GM19025 (cell line): Measurements from ENCODE around the gene DUOX1.

Source experiments
- ATAC-seq: cut with Tn5 transposase; IDR thresholded peaks from one replicate; pipeline ENCODE4 v1.9.1; 2021; ENCODE audit warnings: mild to moderate bottlenecking, low read depth, moderate library complexity; ENCODE audit not compliant: unreplicated experiment

Gene DUOX1

GRCh38 chr15:45185069-45185779 is 55.4 kb downstream of the DUOX1 start:
- ATAC-seq = no peak

DNA sequence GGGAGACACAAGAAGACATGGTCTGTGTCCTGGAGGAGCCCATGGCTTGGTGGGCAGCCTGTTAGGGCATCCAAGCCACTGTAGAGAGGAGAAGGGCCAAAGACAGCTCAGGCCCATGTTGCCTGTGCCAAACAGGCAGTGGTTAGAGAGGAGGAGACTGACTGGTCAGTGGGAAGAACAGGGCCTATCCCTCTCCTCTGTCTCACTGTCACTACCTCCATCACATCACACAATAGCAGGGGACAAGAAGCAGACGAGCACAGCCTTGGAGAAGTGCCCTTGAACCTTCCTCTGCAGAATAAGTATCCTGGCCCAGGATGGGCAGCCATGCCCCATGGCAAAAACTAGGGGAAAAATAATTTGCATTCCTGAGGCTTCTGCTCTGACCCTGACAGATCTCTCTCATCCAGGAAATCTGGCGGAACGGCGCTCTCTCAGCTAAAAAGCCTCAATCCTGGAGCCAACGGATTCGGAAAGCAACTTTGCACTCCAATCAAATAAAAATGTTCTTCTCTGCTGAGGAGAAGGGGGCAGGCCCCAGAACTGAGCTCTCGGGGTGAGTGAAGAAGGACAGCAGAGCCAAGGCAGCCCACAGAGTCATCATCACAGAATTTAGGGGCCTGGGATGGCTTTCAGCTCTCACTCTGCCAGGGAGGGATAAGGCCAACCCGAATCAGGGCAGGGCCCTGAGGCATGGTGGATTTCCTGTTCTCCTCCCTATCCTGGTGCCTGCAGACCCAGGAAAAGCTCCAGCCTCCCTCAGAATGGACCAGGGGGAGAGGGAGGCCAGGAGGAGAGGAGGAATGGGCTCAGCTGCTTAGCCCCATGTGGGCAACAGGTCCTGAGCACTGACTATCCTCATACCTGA is 56.3 kb downstream of the DUOX1 start:
- ATAC-seq = no peak

DNA sequence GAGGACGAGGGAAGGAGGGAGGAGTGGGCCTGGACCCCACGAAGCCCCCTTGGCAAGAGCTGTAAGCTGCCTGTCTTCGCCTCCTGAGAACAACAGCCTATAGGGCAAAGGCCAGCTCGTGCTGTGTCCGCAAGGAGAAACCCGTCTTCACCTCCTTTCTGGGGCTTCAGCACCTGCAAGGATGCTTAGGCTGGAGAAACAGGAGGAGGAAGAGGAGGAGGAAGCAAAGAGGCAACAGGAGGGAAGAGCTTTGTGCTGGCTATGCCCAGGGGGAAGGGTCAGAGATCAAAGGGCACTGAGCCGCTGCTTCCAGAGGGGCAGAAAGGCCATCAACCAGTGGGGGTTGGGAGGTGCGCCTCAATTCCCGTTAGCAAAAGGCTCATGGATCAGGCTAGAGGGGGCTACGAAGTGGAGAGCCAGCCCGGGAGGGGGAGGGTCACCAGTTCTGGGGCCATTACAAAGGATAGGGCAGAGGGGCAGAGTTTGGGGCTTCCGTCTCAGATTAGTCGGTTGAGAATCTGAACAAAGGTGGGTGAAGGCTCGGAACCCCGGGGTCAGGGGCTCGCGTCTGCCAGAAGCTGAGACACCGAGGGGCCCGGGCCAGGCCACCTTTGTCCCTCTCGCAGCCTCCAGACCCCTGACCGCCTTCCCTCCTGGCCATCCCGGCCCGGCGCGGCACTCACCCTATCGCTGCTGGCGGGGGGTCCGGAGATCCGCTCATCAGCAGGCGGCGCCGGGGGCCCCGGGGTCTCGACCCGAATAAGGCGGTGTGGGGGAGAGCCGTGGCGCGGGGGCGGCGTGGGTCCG is 57.2 kb downstream of the DUOX1 start:
- ATAC-seq = no peak

DNA sequence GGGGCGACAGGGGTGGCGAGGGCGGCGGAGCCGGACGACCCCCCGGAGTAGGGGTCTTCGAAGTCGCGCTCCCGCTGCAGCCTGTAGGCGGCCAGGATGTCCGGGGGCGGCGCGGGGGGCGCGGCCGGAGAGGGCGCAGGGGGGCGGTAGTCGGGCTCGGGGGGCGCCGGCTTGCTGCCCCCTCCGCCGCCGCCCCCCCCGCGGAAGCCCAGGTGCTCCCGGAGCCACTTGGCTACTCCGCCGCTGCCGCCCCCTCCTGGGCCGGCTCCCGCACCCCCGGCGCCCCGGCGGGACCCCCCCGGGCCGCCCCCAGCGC is 57.7 kb downstream of the DUOX1 start:
- no peak for ATAC-seq

DNA sequence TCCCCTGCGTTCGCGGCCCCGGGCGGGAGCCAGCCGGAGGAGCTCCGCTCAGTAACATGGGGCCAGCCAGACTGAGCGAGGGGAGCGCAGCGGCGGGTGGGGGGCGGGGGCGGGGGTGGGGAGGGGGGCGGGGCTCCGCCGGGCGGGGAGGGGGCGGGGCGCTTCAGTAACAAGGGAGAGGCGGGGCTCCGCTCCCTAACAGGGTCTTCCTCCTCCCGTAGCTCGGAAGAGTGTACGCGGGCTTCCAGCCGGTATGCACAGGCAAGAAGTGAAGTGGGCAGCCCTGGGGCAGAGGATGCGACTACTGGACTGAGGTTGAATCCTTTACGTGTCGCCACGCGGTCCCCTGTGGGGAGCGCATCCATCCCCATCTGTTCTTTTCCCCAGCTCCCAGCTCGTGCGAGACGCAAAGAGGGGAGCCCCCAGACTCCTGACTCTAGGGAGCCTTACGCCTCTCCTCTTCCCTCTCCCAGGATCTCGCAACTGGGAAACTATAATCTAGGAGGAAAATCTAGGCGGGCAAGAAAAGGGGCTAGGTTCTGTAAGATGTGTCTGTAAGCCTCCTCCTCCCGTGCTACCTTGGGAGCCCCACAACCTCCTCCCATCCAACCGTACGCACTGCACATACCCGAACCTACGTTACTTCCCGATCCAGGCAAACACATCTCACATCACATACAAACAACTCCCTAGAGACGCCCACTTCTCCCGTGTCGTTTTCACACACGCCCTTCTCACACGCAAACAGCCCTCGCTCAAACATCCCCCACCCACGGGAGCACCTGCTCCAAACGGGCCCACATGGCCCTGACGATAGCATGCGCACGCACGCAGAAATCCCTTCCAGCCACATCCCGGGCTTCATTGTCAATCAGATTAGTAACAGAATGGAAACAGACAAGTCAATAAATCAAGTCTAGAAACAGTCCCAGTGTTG is 58.4 kb downstream of the DUOX1 start, which contains the start of gene SHF:
Gene SHF (minus strand): TSS at position 73 of the 937 bp plus-strand sequence. CDS start 15 bp downstream, at position 58.
- no peak for ATAC-seq

GRCh38 chr15:45197512-45197911 is 67.7 kb downstream of the DUOX1 start:
- ATAC-seq = no peak

- peak; percentile 48 for ATAC-seq
Measured at GRCh38 chr15:45198337-45199135, 68.7 kb downstream of the DUOX1 start.

DNA sequence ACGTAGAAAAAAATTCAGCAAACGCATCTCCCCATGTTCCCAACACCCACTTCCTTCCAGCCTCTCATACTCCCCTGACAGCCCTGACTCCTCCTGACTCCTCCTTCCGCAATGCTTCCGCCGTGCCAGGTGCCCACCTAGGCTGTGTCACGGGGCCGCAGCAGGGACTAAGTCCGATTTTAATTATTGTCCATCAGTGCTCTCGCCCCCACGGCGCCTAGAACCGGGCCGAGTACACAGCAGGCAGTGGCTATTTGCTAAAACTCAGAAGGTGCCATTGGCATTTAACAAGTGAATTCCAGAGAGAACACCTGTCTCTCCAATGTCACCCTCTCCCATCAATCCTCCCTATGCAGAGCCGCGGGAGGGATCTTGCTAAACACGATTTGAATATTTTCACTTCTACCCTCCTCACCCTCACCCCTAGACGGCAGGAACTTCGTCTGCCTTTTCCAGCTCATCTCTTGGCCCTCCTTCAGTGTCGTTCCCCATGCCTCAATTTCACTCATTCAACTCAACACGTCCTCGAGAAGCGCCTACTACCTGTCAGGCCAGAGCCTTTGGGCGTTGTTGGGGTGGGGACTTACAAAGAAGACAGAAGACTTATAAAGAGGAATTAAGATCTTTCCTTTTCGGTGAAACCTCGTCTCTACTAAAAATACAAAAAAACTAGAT is 69.5 kb downstream of the DUOX1 start:
- ATAC-seq = peak; percentile 10

DNA sequence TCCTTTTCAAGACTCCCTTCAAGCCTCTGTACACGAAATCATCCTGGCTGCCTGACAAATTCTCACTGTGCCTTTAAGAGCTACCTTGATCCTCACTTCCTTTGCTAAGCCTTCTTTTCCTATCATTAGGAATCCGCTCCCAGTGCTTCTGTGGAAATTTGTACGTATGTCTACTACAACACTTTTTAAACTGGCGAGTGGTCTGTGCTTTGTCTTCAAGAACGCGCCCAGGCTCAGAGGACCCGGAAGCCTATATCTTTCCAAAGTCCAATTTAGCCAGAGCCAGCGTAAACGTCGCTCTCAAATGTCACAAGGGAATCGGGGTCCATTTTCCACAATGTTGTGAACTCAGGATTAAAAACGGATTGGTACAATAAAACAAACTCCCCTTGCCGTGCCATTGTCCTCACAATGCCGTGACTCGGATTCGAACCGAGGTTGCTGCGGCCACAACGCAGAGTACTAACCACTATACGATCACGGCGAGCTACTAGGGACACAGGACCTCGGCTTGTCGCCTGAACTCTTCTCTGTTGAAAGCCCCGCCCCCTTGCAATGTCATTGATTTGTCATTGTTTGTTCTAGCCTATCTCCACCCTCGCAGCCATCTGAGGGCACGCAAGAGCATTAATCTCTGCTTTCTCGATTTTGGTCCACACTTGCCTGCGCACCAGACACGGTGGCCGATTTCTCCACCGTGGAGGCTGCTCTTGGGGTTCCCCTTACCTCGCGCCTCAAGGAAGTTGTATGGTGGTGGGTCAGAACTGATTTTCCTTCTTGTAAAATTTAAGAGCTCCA is 70.4 kb downstream of the DUOX1 start:
- ATAC-seq = peak; percentile 35

DNA sequence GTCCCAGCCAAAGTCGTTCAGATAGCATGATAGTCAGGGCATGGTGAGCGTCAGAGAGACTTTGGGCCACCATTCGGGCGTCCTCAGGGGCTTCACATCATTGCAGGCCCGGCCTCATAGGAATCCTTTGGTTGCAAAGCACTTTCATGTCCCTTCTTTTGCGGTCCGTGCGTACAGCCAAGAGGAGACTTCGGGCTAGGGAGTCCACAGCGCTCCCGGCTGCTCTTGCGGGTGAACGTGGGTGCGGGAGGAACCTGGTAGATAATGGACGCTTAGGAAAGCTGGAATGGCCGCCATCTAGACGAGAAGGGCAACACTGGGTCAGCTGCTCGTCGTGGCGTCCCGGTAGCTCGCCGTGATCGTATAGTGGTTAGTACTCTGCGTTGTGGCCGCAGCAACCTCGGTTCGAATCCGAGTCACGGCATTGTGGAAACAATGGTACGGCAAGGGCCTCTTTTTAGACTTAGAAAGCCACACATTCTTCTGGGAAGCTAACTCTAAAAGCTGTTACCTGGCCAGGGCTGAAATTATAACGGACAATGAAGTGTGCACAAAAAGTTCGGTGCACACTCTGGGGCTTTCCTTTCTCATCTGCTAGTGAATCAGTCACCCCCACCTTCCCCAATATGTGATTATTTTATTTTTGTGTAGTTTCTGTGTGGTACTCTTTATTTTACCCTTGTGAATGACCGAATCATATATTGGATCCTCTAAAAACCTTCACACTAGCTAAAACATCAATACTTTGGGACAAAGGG is 71.2 kb downstream of the DUOX1 start:
- ATAC-seq = peak; percentile 2

GRCh38 chr15:45201557-45201859 is 71.7 kb downstream of the DUOX1 start:
- ATAC-seq = no peak

GRCh38 chr15:45201869-45202268 is 72.1 kb downstream of the DUOX1 start:
- ATAC-seq = no peak

- ATAC-seq = no peak
Measured at GRCh38 chr15:45203182-45203581, 73.4 kb downstream of the DUOX1 start.

- ATAC-seq = no peak
Measured at GRCh38 chr15:45205192-45205591, 75.4 kb downstream of the DUOX1 start.

GRCh38 chr15:45212493-45212892 is 82.7 kb downstream of the DUOX1 start:
- ATAC-seq = no peak
